ENCODE measurements around the gene PROX1. TPM values are rescaled to one million over a fixed set of nuclear protein-coding genes. Genes with fewer than 3 reads are reported as not detected.
"Not testable (repeated sequence)": the region's sequence is repeated elsewhere in the genome, so short reads cannot be mapped to it uniquely, and the experiment has no call there.

PROX1 gene
- total RNA-seq, 4 donors from 2014 or later = 34.6 to 51.3 (median 38.4) TPM

DNA sequence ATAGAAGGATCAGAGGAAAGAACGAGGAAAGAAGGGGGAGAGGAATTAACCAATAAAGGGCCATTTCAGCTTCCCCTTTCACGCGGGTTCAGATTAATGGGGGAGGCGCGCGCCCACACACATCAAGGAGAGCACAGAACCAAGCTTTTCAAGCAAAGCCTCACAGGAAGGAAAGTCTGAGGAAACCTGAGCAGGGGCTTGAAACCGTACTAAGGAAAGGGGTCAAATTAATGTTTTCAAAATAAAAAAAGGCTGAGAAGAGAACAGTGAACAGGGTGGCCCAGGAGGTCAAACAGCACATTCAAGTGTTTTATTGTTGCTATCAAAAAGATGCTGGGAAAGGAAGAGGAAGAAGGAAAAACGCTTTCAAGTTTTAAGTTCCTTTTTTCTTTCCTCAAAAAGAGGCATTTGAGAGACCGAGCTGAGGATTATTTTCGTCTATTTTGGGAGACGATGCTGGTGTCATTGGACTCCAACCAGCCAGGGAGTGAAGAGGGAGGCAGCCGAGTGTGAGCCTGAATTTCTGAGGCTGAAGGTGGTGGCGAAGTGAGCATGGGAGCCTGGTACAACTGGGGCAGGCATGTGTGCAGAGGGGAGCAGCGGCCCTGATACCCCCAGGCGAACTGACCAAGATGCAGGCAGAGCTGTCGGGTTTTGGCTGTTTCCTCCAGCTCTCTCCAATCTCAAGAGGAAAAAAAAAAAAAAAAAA lies 88.4 kb downstream of the PROX1 start:
- Histone ChIP-seq H3K9me3 (no peaks in the 10 kb centered on the region), H3K27ac (peak overlapping the region in 2 of 3 donors; percentile 30 to 43), H3K36me3 (no peaks in the 10 kb centered on the region), H3K4me1 (peaks cover 13 to 17% of the 10 kb centered on the region in 2 donors), H3K27me3 (no peaks in the 10 kb centered on the region), H3K4me3 (replicated peaks in 1 of 3) (no peak overlapping the region)
- 47 to 49% methylated on average over 16 of the region's 16 CpGs for WGBS, 2 donors
- TF ChIP-seq, protein P1, sequence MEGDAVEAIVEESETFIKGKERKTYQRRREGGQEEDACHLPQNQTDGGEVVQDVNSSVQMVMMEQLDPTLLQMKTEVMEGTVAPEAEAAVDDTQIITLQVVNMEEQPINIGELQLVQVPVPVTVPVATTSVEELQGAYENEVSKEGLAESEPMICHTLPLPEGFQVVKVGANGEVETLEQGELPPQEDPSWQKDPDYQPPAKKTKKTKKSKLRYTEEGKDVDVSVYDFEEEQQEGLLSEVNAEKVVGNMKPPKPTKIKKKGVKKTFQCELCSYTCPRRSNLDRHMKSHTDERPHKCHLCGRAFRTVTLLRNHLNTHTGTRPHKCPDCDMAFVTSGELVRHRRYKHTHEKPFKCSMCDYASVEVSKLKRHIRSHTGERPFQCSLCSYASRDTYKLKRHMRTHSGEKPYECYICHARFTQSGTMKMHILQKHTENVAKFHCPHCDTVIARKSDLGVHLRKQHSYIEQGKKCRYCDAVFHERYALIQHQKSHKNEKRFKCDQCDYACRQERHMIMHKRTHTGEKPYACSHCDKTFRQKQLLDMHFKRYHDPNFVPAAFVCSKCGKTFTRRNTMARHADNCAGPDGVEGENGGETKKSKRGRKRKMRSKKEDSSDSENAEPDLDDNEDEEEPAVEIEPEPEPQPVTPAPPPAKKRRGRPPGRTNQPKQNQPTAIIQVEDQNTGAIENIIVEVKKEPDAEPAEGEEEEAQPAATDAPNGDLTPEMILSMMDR (IDR thresholded peaks at IDR 0.05) = no peak
- no peak for TF ChIP-seq POLR2A (IDR thresholded peaks at IDR 0.05)
- DNase-seq = no peak
- intact Hi-C loops (cut with DNase I) = no loop called here

DNA sequence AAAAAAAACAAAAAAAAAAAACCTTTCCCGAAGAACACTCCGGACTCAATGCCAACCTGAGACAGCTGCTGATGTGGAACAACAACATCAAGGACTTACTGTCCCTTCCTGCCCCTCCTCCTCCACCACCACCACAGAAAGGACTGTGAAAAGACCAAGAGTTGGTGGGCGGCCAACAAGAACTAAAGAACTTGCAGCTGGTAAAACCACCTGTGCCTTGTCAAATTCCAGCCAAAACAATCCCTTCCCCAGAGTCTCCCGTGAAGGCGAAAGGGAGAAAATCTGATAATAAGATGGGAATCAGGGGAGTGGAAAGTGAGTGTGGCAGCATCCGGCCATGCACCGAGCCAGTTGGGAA lies 88.9 kb downstream of the PROX1 start:
- Histone ChIP-seq H3K27ac (peak overlapping the region in 2 of 3 donors; percentile 60 to 63), H3K4me1 (peaks cover 13 to 17% of the 10 kb centered on the region in 2 donors), H3K9me3 (no peaks in the 10 kb centered on the region), H3K36me3 (no peaks in the 10 kb centered on the region), H3K27me3 (no peaks in the 10 kb centered on the region), H3K4me3 (replicated peaks in 1 of 3) (no peak overlapping the region)
- 24 to 44% methylated on average over 7 of the region's 7 CpGs for WGBS, 2 donors
- peak; percentile 96 to 98 for DNase-seq
- TF ChIP-seq, protein P1 (IDR thresholded peaks at IDR 0.05) = no peak
- TF ChIP-seq POLR2A (IDR thresholded peaks at IDR 0.05) = no peak
- intact Hi-C loops (cut with DNase I) = no loop called here

DNA sequence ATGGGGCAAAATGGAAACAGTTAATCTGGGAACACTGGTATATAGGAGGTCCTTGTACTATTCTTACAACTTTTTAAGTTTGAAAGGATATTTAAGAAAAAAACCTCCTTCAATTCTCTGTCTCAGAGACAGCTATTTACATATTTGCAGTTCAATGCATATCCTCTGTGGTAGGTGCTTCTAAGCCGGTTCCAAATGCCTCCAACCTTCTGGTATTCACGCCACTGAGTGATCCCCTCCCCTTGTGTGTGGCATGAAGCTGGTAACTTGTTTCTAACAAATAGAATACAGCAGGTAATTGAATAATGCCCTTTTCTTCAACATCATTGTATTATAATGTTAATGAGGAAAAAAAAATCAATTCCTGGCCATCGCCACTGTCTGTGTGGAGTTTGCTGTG lies 91.2 kb downstream of the PROX1 start:
- no peak for DNase-seq
- intact Hi-C loops (cut with DNase I) = no loop called here
- WGBS, 2 donors = 81 to 86% methylated on average over 3 of the region's 3 CpGs
- Histone ChIP-seq H3K27ac (no peak overlapping the region), H3K27me3 (no peaks in the 10 kb centered on the region), H3K9me3 (no peaks in the 10 kb centered on the region), H3K4me3 (replicated peaks in 1 of 3) (no peak overlapping the region), H3K36me3 (no peaks in the 10 kb centered on the region), H3K4me1 (peaks cover 13 to 17% of the 10 kb centered on the region in 2 donors)
- TF ChIP-seq, protein P1 (IDR thresholded peaks at IDR 0.05) = no peak
- TF ChIP-seq POLR2A (IDR thresholded peaks at IDR 0.05) = no peak

DNA sequence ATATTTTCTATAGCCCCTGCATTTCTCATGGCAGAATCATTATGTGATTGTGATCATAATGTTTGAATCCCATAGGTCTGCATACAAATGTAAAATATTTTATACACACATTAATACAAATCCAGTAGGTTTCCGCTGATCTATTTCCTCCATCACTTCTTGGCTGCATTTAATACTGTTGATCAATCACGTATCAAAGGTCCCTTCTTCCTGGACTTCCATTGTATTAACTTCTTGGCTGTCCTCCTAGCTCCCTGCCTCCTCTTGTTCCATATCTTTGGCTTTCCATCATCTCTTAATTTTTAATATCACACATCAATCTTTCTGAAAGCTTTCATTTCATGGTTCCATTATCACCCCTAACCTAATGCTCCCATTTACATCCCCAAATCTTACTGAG lies 97.6 kb downstream of the PROX1 start:
- no peaks in the 10 kb centered on the region for H3K36me3 ChIP-seq
- H3K4me3 ChIP-seq (replicated peaks in 1 of 3) = no peak overlapping the region
- intact Hi-C loops (cut with DNase I) = no loop called here
- H3K9me3 ChIP-seq = no peaks in the 10 kb centered on the region
- no peaks in the 10 kb centered on the region for H3K4me1 ChIP-seq
- H3K27me3 ChIP-seq = no peaks in the 10 kb centered on the region
- 92 to 94% methylated on average over 2 of the region's 2 CpGs for WGBS, 2 donors
- DNase-seq = no peak
- TF ChIP-seq POLR2A (IDR thresholded peaks at IDR 0.05) = no peak
- TF ChIP-seq, protein P1 (IDR thresholded peaks at IDR 0.05) = no peak
- no peak overlapping the region for H3K27ac ChIP-seq

DNA sequence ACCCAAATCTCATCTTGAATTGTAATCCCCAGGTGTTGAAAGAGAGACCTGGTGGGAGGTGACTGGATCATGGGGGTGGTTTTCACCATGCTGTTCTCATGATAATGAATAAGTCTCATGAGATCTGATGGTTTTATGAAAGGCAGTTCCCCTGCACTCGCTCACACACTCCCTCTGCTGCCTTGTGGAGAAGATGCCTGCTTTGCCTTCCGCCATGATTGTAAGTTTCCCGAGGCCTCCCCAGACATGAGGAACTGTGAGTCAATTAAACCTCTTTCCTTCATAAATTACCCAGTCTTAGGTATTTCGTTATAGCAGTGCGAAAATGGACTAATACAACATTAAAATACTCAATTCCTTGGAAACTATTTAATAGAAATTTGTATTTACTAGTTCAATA lies 99.2 kb downstream of the PROX1 start:
- intact Hi-C loops (cut with DNase I) = no loop called here
- no peak for DNase-seq
- 89 to 93% methylated on average over 5 of the region's 5 CpGs for WGBS, 2 donors
- H3K36me3 ChIP-seq = no peaks in the 10 kb centered on the region
- H3K27me3 ChIP-seq = no peaks in the 10 kb centered on the region
- H3K4me1 ChIP-seq = no peaks in the 10 kb centered on the region
- TF ChIP-seq, protein P1 (IDR thresholded peaks at IDR 0.05) = no peak
- TF ChIP-seq POLR2A (IDR thresholded peaks at IDR 0.05) = no peak
- H3K27ac ChIP-seq = no peak overlapping the region
- no peak overlapping the region for H3K4me3 ChIP-seq (replicated peaks in 1 of 3)
- H3K9me3 ChIP-seq = no peaks in the 10 kb centered on the region

DNA sequence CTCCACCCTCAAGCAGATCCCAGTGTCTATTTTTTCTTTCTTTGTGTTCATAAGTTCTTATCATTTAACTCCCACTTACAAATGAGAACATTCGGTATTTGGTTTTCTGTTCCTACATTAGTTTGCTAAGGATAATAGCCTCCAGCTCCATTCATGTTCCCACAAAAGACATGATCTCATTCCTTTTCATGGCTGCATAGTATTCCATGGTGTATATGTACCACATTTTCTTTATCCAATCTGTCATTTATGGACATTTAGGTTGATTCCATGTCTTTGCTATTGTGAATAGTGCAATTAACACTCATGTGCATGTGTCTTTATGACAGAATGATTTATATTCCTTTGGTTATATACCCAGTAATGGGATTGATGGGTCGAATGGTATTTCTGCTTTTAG lies 101.2 kb downstream of the PROX1 start:
- H3K4me1 ChIP-seq; intact Hi-C loops (cut with DNase I); H3K36me3 ChIP-seq; DNase-seq; H3K9me3 ChIP-seq; H3K27ac ChIP-seq; H3K27me3 ChIP-seq; H3K4me3 ChIP-seq (replicated peaks in 1 of 3): not testable (repeated sequence)
- WGBS, 2 donors = 92 to 93% methylated on average over 2 of the region's 2 CpGs
